Mesendoderm (in vitro differentiated cells): Measurements from ENCODE around the gene ASPSCR1.

ENCODE experiments used
- DNase-seq: peaks from one replicate; pipeline ENCODE4 v3.0.0; 2013
- H2AK5ac ChIP-seq: 2 replicates; pipeline ENCODE4 v1.6.1; 2013; ENCODE audit warnings: low read length, inconsistent platforms
- H2BK120ac ChIP-seq: 2 replicates; pipeline ENCODE4 v1.6.1; 2013; ENCODE audit warnings: low read depth, mild to moderate bottlenecking, low read length, moderate library complexity, mixed read lengths
- H2BK15ac ChIP-seq: replicated peaks from 2 replicates; pipeline ENCODE4 v1.6.1; 2013; ENCODE audit warnings: low read depth, mild to moderate bottlenecking, moderate library complexity
- H2BK5ac ChIP-seq: 2 replicates; pipeline ENCODE4 v1.6.1; 2013; ENCODE audit warnings: low read length, inconsistent platforms
- H3K18ac ChIP-seq: 2 replicates; pipeline ENCODE4 v1.6.1; 2013; ENCODE audit warnings: mild to moderate bottlenecking, low read length, mixed read lengths
- H3K23ac ChIP-seq: one replicate; pipeline ENCODE4 v1.6.1; 2013; ENCODE audit warnings: low read length
- H3K27ac ChIP-seq: 2 replicates; pipeline ENCODE4 v1.5.1; 2013; ENCODE audit warnings: low read depth, mild to moderate bottlenecking, inconsistent platforms, low read length, moderate library complexity
- H3K27me3 ChIP-seq: 2 replicates; pipeline ENCODE4 v1.6.1; 2013; ENCODE audit warnings: low read length, control low read depth, mild to moderate bottlenecking, inconsistent platforms; ENCODE audit not compliant: insufficient read depth, poor library complexity
- H3K36me3 ChIP-seq: 2 replicates; pipeline ENCODE4 v1.6.1; 2013; ENCODE audit warnings: low read length, inconsistent platforms; ENCODE audit not compliant: control insufficient read depth, insufficient read depth
- H3K4ac ChIP-seq: one replicate; pipeline ENCODE4 v1.6.1; 2013; ENCODE audit warnings: low read depth, mild to moderate bottlenecking, low read length, moderate library complexity
- H3K4me1 ChIP-seq: 2 replicates; pipeline ENCODE4 v1.6.1; 2013; ENCODE audit warnings: low read depth, low read length, inconsistent platforms; ENCODE audit not compliant: control insufficient read depth
- H3K4me2 ChIP-seq: 2 replicates; pipeline ENCODE4 v1.6.1; 2013; ENCODE audit warnings: low read length
- H3K4me3 ChIP-seq: 2 replicates; pipeline ENCODE4 v1.5.1; 2013; ENCODE audit warnings: mild to moderate bottlenecking, low read length
- H3K56ac ChIP-seq: one replicate; pipeline ENCODE4 v1.6.1; 2013; ENCODE audit warnings: low read length
- H3K79me1 ChIP-seq: 2 replicates; pipeline ENCODE4 v1.6.1; 2013; ENCODE audit warnings: low read length, inconsistent platforms
- H3K79me2 ChIP-seq: 2 replicates; pipeline ENCODE4 v1.6.1; 2013; ENCODE audit warnings: mild to moderate bottlenecking, low read length; ENCODE audit not compliant: control insufficient read depth, insufficient read depth
- H3K9ac ChIP-seq: 2 replicates; pipeline ENCODE4 v1.6.1; 2013; ENCODE audit warnings: low read length, inconsistent platforms
- H4K5ac ChIP-seq: one replicate; pipeline ENCODE4 v1.6.1; 2013; ENCODE audit warnings: low read length
- H4K8ac ChIP-seq: one replicate; pipeline ENCODE4 v1.6.1; 2013; ENCODE audit warnings: low read depth, mild to moderate bottlenecking, control low read depth, low read length, moderate library complexity
- WGBS: extraction: QIAGEN DNeasy Blood & Tissue Kit; methylation state at CpG from one replicate; pipeline ENCODE4 v1.1.7; 2013; ENCODE audit warnings: low lambda C conversion rate, missing lambda C conversion rate; ENCODE audit not compliant: insufficient coverage; ENCODE audit errors: extremely low coverage; 5-methylcytosine and 5-hydroxymethylcytosine counted together

The ASPSCR1 gene

GRCh38 chr17:81930142-81931125 is 47.0 kb upstream of the ASPSCR1 start:
- no peak overlapping the region for H2BK5ac ChIP-seq
- H2AK5ac ChIP-seq: no peak overlapping the region
- no peaks in the 10 kb centered on the region for H3K27me3 ChIP-seq
- no peak for DNase-seq
- no peak overlapping the region for H3K18ac ChIP-seq
- H3K4me2 ChIP-seq: no peak overlapping the region
- peaks cover 2% of the 10 kb centered on the region for H3K36me3 ChIP-seq
- H3K79me1 ChIP-seq: peaks cover 3% of the 10 kb centered on the region
- H3K27ac ChIP-seq: no peak overlapping the region
- H3K23ac ChIP-seq: no peak overlapping the region
- no peak overlapping the region for H2BK15ac ChIP-seq
- no peak overlapping the region for H2BK120ac ChIP-seq
- no peak overlapping the region for H4K8ac ChIP-seq
- H3K56ac ChIP-seq: no peak overlapping the region
- peaks cover 15% of the 10 kb centered on the region for H3K79me2 ChIP-seq
- H3K4me1 ChIP-seq: peaks cover 3% of the 10 kb centered on the region
- no peak overlapping the region for H3K4me3 ChIP-seq
- no peak overlapping the region for H4K5ac ChIP-seq
- no peak overlapping the region for H3K4ac ChIP-seq
- no peak overlapping the region for H3K9ac ChIP-seq
- WGBS: no CpG with 5 or more reads among the region's 20 CpGs

GRCh38 chr17:81931189-81931556 is 46.3 kb upstream of the ASPSCR1 start:
- Histone ChIP-seq H3K4me3 (no peak overlapping the region), H3K9ac (no peak overlapping the region), H3K18ac (no peak overlapping the region), H3K4me2 (no peak overlapping the region), H3K79me2 (peaks cover 15% of the 10 kb centered on the region), H4K5ac (no peak overlapping the region), H3K56ac (no peak overlapping the region), H3K79me1 (peaks cover 6% of the 10 kb centered on the region), H2BK5ac (no peak overlapping the region), H3K23ac (no peak overlapping the region), H4K8ac (no peak overlapping the region), H2BK120ac (no peak overlapping the region), H2BK15ac (no peak overlapping the region), H3K4ac (no peak overlapping the region), H2AK5ac (no peak overlapping the region), H3K27me3 (no peaks in the 10 kb centered on the region), H3K27ac (no peak overlapping the region), H3K4me1 (peaks cover 1% of the 10 kb centered on the region), H3K36me3 (peaks cover 2% of the 10 kb centered on the region)
- DNase-seq: no peak
- WGBS: no CpG with 5 or more reads among the region's 13 CpGs

GRCh38 chr17:81931557-81932332 is 45.7 kb upstream of the ASPSCR1 start:
- Histone ChIP-seq H3K4me2 (no peak overlapping the region), H2BK120ac (no peak overlapping the region), H2AK5ac (no peak overlapping the region), H3K79me1 (peaks cover 8% of the 10 kb centered on the region), H3K36me3 (peaks cover 2% of the 10 kb centered on the region), H2BK15ac (no peak overlapping the region), H3K23ac (no peak overlapping the region), H4K8ac (no peak overlapping the region), H3K27ac (no peak overlapping the region), H3K4me1 (no peaks in the 10 kb centered on the region), H3K27me3 (no peaks in the 10 kb centered on the region), H3K4ac (no peak overlapping the region), H3K56ac (no peak overlapping the region), H4K5ac (no peak overlapping the region), H3K79me2 (peaks cover 12% of the 10 kb centered on the region), H3K4me3 (no peak overlapping the region), H3K9ac (no peak overlapping the region), H3K18ac (no peak overlapping the region), H2BK5ac (no peak overlapping the region)
- WGBS: no CpG with 5 or more reads among the region's 15 CpGs
- no peak for DNase-seq

- H3K9ac ChIP-seq: no peak overlapping the region
- H3K4me1 ChIP-seq: no peaks in the 10 kb centered on the region
- no peak overlapping the region for H3K56ac ChIP-seq
- DNase-seq: no peak
- H2AK5ac ChIP-seq: no peak overlapping the region
- H3K18ac ChIP-seq: no peak overlapping the region
- no peak overlapping the region for H4K8ac ChIP-seq
- peaks cover 8% of the 10 kb centered on the region for H3K79me2 ChIP-seq
- no peak overlapping the region for H3K4me2 ChIP-seq
- no peak overlapping the region for H2BK5ac ChIP-seq
- no peaks in the 10 kb centered on the region for H3K27me3 ChIP-seq
- peaks cover 8% of the 10 kb centered on the region for H3K79me1 ChIP-seq
- peaks cover 2% of the 10 kb centered on the region for H3K36me3 ChIP-seq
- no peak overlapping the region for H3K23ac ChIP-seq
- no peak overlapping the region for H3K4me3 ChIP-seq
- no peak overlapping the region for H4K5ac ChIP-seq
- H3K4ac ChIP-seq: no peak overlapping the region
- no CpG with 5 or more reads among the region's 9 CpGs for WGBS
- H3K27ac ChIP-seq: no peak overlapping the region
- H2BK15ac ChIP-seq: no peak overlapping the region
- no peak overlapping the region for H2BK120ac ChIP-seq
Measured at GRCh38 chr17:81932333-81932983, 45.0 kb upstream of the ASPSCR1 start.

GRCh38 chr17:81933178-81933699 is 44.2 kb upstream of the ASPSCR1 start:
- no peak overlapping the region for H3K18ac ChIP-seq
- no peak overlapping the region for H2BK120ac ChIP-seq
- H3K4me3 ChIP-seq: no peak overlapping the region
- H3K4me2 ChIP-seq: no peak overlapping the region
- no peaks in the 10 kb centered on the region for H3K4me1 ChIP-seq
- H2BK5ac ChIP-seq: no peak overlapping the region
- peaks cover 8% of the 10 kb centered on the region for H3K79me2 ChIP-seq
- no peak overlapping the region for H4K5ac ChIP-seq
- H3K9ac ChIP-seq: no peak overlapping the region
- WGBS: no CpG with 5 or more reads among the region's 14 CpGs
- no peak overlapping the region for H3K4ac ChIP-seq
- no peak overlapping the region for H4K8ac ChIP-seq
- no peak overlapping the region for H2AK5ac ChIP-seq
- no peak for DNase-seq
- peaks cover 8% of the 10 kb centered on the region for H3K79me1 ChIP-seq
- H3K27ac ChIP-seq: no peak overlapping the region
- no peak overlapping the region for H2BK15ac ChIP-seq
- H3K27me3 ChIP-seq: no peaks in the 10 kb centered on the region
- H3K56ac ChIP-seq: no peak overlapping the region
- no peak overlapping the region for H3K23ac ChIP-seq
- H3K36me3 ChIP-seq: peaks cover 2% of the 10 kb centered on the region
